MG63 (cell line): ENCODE data around the gene H2BK1. TPM values are rescaled to one million over a fixed set of nuclear protein-coding genes. Genes with fewer than 3 reads are reported as not detected.

Experiments
- DNase-seq: peaks from one replicate; pipeline ENCODE4 v3.0.0-alpha.2; 2020
- H3K27me3 ChIP-seq: fragments of 250-450 bp; sonication (Bioruptor Pico); 2 replicates; pipeline ENCODE4 v1.5.1; 2020; ENCODE audit warnings: mild to moderate bottlenecking, moderate library complexity
- H3K36me3 ChIP-seq: fragments of 250-450 bp; sonication (Bioruptor Pico); 2 replicates; pipeline ENCODE4 v1.5.1; 2020; ENCODE audit warnings: mild to moderate bottlenecking, moderate library complexity
- H3K4me3 ChIP-seq: fragments of 250-450 bp; sonication (Bioruptor Pico); 2 replicates; pipeline ENCODE4 v1.5.1; 2020; ENCODE audit warnings: mild to moderate bottlenecking, moderate library complexity
- H3K9me3 ChIP-seq: fragments of 250-450 bp; sonication (Bioruptor Pico); 2 replicates; pipeline ENCODE4 v1.5.1; 2020; ENCODE audit warnings: mild to moderate bottlenecking, moderate library complexity
- total RNA-seq: library from RNA; depleted of rRNA; stranded (reverse); fragments of >200 nt; shearing (Covaris generic); gene quantifications from 2 replicates; pipeline ENCODE4 v1.2.3, GENCODE V29; 2014; ENCODE audit warnings: low replicate concordance; rRNA removed

Gene H2BK1
- total RNA-seq, 1 experiment from 2014 or later, result not detected

DNA sequence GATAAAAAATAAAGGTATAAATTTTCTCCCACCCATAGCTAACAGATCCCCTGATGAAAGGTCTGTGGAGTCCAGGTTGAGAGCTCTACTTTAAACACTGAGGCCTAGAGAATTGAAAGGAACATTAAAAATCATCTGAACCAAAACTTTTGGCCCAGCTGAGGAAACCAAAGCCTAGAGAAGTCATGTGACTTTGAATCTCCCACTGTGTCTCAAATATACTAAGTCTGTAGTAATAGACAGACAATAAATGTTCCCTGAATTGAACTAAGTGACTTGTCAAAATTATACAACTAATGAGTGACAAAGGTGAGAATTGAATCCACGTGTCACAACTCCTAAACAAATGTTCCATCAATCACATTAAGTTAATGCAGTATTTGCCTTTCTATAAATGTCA is 48.5 kb downstream of the H2BK1 start:
- DNase-seq, result no peak
- Histone ChIP-seq H3K4me3 (no peak overlapping the region), H3K9me3 (no peaks in the 10 kb centered on the region), H3K36me3 (no peaks in the 10 kb centered on the region), H3K27me3 (peaks cover 5% of the 10 kb centered on the region)

Other genes starting within 250 kb of the H2BK1 start
- 0.33 TPM in 1 of 2 replicates, not detected in the other for gene KCNH2, start 232.2 kb downstream of the H2BK1 start, total RNA-seq
- 0.20 TPM in 1 of 2 replicates, not detected in the other for gene NOS3, start 219.5 kb downstream of the H2BK1 start, total RNA-seq
- gene ATG9B, start 186.0 kb downstream of the H2BK1 start, total RNA-seq, result not detected in 2 replicates
- gene ABCB8, start 182.0 kb downstream of the H2BK1 start, total RNA-seq, result 14.4 and 22.4 TPM in 2 replicates
- 0.76 TPM in 1 of 2 replicates, not detected in the other for gene ASIC3, start 162.0 kb downstream of the H2BK1 start, total RNA-seq
- gene CDK5, start 152.6 kb downstream of the H2BK1 start, total RNA-seq, result 11.0 and 21.7 TPM in 2 replicates
- gene SLC4A2, start 150.9 kb downstream of the H2BK1 start, total RNA-seq, result 38.6 and 81.5 TPM in 2 replicates
- gene FASTK, start 129.7 kb downstream of the H2BK1 start, total RNA-seq, result 47.5 and 71.5 TPM in 2 replicates
- gene TMUB1, start 127.0 kb downstream of the H2BK1 start, total RNA-seq, result 5.2 and 32.9 TPM in 2 replicates
- gene AGAP3, start 124.0 kb downstream of the H2BK1 start, total RNA-seq, result 22.5 and 35.1 TPM in 2 replicates
- gene GBX1, start 42.8 kb downstream of the H2BK1 start, total RNA-seq, result not detected in 2 replicates
- gene ASB10, start 23.2 kb downstream of the H2BK1 start, total RNA-seq, result not detected in 2 replicates
- 48.4 and 75.0 TPM in 2 replicates for gene ABCF2, start 16.7 kb upstream of the H2BK1 start, total RNA-seq
- gene CHPF2, start 22.0 kb upstream of the H2BK1 start, total RNA-seq, result 15.4 and 26.5 TPM in 2 replicates
- 12.0 and 14.2 TPM in 2 replicates for gene SMARCD3, start 38.2 kb upstream of the H2BK1 start, total RNA-seq
- gene NUB1, start 131.3 kb upstream of the H2BK1 start, total RNA-seq, result 23.1 and 43.2 TPM in 2 replicates
- not detected in 2 replicates for gene WDR86, start 199.6 kb upstream of the H2BK1 start, total RNA-seq
- gene CRYGN, start 229.7 kb upstream of the H2BK1 start, total RNA-seq, result not detected in 2 replicates